H54 (cell line): ENCODE results near the gene IFNL4.
"Not testable (repeated sequence)": the region's sequence is repeated elsewhere in the genome, so short reads cannot be mapped to it uniquely, and the experiment has no call there.

Experiments
- DNase-seq: peaks from one replicate; pipeline ENCODE4 v3.0.0; 2011; ENCODE audit warnings: low spot score, mixed read lengths; ENCODE audit not compliant: insufficient read length
- FAIRE-seq: peaks from 3 replicates; lab custom pipeline; 2011; peaks lifted over from hg19 to GRCh38; lab: Jason Lieb, UNC
- POLR2A ChIP-seq: IDR thresholded peaks from 2 replicates; pipeline ENCODE4 v1.6.1; 2011; ENCODE audit warnings: low read depth, mild to moderate bottlenecking, low read length

The IFNL4 gene

GRCh38 chr19:39248806-39249205, at the start of gene IFNL4:
Gene IFNL4 (minus strand): TSS chr19:39248856.
- DNase-seq: no peak

GRCh38 chr19:39297931-39298634, 49.4 kb upstream of the IFNL4 start:
- DNase-seq: no peak
- no peak for FAIRE-seq
- no peak for TF ChIP-seq POLR2A

More at GRCh38 chr19:39248806-39249205, at the start of gene IFNL4:
- no peak for FAIRE-seq
- no peak for TF ChIP-seq POLR2A

DNA sequence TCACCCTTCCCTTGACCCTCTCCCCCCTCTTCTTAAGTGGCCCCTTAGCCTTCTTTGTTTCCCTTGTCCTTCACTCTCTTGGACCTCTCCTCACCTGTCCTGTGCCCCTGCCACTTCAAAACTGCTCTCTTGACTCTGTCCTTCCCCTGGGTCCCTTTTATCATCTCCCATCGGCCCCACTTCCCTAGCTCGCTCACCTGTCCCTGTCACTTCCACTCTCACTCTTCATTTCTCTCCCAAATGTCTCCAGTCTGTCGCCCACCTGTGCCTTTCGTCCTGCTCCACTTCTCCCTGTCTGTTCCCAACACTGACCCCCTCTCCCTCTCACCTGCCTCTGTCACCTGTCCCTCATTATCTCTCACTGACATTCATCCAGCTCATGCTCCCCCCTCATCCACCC, 48.2 kb upstream of the IFNL4 start:
- no peak for DNase-seq
- no peak for TF ChIP-seq POLR2A
- no peak for FAIRE-seq

GRCh38 chr19:39296055-39296645, 47.5 kb upstream of the IFNL4 start, which contains the start of gene IFNL1:
Gene IFNL1 (plus strand): TSS chr19:39296407. CDS start chr19:39296422, 15 bp downstream.
- no peak for DNase-seq

DNA sequence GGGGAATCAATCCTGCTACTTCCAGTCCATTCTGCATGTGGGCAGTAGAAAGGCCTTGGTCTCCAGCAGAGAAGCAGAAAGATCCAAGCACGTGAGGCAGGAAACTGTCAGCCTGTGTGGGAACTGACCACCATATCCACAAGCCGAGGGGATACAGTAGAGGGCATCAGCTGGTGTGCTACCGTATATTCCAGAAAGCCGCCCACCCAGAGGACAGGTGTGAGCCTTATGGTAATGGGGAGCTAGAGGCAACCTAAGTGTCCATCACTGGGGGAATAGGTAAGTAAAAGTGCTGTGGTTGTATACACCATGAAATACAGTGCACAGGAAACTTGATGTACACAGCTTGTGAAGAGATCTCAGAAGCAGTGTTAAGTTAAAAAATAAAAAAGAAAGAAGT, 44.7 kb upstream of the IFNL4 start:
- TF ChIP-seq POLR2A: no peak
- no peak for FAIRE-seq

More at GRCh38 chr19:39296055-39296645, 47.5 kb upstream of the IFNL4 start, which contains the start of gene IFNL1:
- FAIRE-seq: no peak
- no peak for TF ChIP-seq POLR2A

GRCh38 chr19:39284032-39284431, 35.4 kb upstream of the IFNL4 start:
- DNase-seq: no peak
- FAIRE-seq: no peak
- no peak for TF ChIP-seq POLR2A

More for the DNA sequence above, 44.7 kb upstream of the IFNL4 start:
- no peak for DNase-seq

GRCh38 chr19:39282021-39282420, 33.4 kb upstream of the IFNL4 start:
- no peak for DNase-seq
- TF ChIP-seq POLR2A: no peak
- no peak for FAIRE-seq

DNA sequence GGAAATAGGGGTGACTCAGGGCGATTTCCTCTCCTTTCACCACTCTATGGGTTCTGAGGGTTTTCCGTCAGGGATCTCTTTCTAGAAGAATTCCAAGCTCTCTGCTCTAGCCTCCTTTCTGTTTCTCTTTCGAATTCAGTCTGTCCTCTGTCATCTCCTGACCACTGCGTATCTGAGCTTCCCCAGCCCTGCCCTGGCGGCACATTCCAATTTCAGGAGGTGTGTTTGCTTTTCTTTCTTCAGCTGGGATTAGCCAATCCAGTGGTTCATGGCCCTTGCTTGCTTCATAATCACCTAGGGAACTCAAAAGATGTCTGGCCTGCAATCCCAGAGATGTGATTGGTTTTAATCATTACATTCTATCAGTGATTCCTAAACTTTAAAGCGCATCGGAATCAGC, 28.9 kb upstream of the IFNL4 start:
- DNase-seq (no peak), FAIRE-seq (no peak)
- TF ChIP-seq POLR2A: no peak

GRCh38 chr19:39276740-39277139, 28.1 kb upstream of the IFNL4 start:
- DNase-seq (no peak), FAIRE-seq (no peak)
- TF ChIP-seq POLR2A: no peak

GRCh38 chr19:39275578-39275977, 26.9 kb upstream of the IFNL4 start:
- no peak for FAIRE-seq
- no peak for TF ChIP-seq POLR2A
- DNase-seq: no peak

DNA sequence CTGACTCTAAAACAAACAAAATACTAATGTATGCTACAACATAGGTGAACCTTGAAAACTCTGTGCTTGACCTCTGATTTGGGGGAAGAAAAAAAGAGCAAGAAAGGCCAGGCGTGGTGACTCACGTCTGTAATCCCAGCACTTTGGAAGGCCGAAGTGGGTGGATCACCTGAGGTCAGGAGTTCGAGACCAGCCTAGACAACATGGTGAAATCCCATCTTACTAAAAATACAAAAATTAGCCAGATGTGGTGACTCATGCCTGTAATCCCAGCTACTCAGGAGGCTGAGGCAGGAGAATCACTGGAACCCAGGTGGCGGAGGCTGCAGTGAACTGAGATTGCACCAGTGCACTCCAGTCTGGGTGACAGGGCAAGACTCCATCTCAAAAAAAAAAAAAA, 25.2 kb upstream of the IFNL4 start:
- FAIRE-seq, DNase-seq: not testable (repeated sequence)

DNA sequence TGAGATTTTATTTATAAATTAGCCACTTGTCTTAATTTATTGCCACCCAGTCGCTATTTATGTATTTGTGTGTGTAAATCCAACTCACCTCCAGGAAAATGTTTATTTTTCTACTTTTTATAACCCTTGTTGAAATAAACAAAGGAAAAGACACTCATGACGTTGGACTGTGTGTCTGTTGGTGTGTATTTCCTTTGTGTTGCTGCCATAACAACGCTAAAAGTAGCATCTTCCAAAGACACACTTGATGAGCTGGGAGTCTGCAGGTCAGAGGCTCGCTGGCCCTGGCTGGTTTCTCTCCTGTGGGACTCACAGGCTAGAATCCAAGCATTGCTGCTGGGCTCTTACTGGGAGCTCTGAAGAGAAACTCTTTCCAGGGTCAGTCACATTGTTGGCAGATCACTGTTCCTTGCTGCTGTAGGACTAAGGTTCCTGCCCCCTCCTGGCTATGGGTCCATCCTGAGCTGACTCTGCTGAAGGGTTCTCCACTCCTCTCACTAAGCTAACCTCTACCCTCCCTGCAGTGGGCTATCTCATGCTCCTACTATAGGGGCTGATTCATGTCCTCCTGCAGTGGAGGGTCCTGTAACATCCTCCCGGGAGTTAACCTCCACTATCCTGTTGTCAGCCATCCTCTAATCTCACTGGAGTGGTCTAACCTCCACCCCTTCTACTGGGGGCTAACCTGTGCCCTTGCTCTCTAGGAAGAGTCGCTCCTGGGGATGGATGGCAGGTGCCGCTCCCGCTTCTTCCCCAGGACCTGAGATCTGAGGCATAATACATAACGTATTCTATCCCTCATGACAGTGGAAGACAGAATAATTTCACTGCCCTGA, 21.6 kb upstream of the IFNL4 start:
- DNase-seq: no peak
- no peak for FAIRE-seq
- no peak for TF ChIP-seq POLR2A

DNA sequence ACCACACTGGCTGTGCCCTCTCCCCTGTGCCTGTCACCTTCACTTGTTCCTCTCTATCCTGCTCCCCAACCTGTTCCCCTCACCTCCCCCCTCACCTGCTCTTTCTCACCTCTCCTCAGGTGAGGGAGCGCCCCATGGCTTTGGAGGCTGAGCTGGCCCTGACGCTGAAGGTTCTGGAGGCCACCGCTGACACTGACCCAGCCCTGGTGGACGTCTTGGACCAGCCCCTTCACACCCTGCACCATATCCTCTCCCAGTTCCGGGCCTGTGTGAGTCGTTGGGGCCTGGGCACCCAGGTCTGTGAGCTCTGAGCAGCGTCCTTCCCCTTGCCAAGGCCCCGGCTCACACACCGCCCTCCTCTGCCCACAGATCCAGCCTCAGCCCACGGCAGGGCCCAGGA, 20.7 kb upstream of the IFNL4 start:
- DNase-seq: not testable (repeated sequence)

GRCh38 chr19:39268531-39269223, 20.0 kb upstream of the IFNL4 start:
- DNase-seq, FAIRE-seq: not testable (repeated sequence)

More for the DNA sequence above, 20.7 kb upstream of the IFNL4 start:
- FAIRE-seq: not testable (repeated sequence)

- not testable (repeated sequence) for FAIRE-seq, DNase-seq
Observed at GRCh38 chr19:39268085-39268484, 19.4 kb upstream of the IFNL4 start, which contains the start of gene IFNL2. Gene IFNL2 (plus strand): TSS chr19:39268396. CDS start chr19:39268569, 173 bp downstream.
